HG03575 (cell line): ENCODE data around the gene SOWAHA.
"Not testable (repeated sequence)": the region's sequence is repeated elsewhere in the genome, so short reads cannot be mapped to it uniquely, and the experiment has no call there.

Experiments used
- ATAC-seq: cut with Tn5 transposase; IDR thresholded peaks from one replicate; pipeline ENCODE4 v1.9.1; 2021; ENCODE audit not compliant: unreplicated experiment, insufficient number of reproducible peaks, low FRiP score; ENCODE audit errors: extremely low read depth

SOWAHA gene

GRCh38 chr5:132802685-132803066 is 10.4 kb upstream of the SOWAHA start:
- not testable (repeated sequence) for ATAC-seq

GRCh38 chr5:132804219-132804618 is 8.9 kb upstream of the SOWAHA start:
- ATAC-seq = not testable (repeated sequence)

GRCh38 chr5:132805872-132806271 is 7.2 kb upstream of the SOWAHA start:
- not testable (repeated sequence) for ATAC-seq

- not testable (repeated sequence) for ATAC-seq
Observed at GRCh38 chr5:132806804-132807162, 6.3 kb upstream of the SOWAHA start.

GRCh38 chr5:132807163-132807838 is 5.8 kb upstream of the SOWAHA start:
- ATAC-seq = no peak

- ATAC-seq = no peak
Observed at GRCh38 chr5:132808448-132808847, 4.7 kb upstream of the SOWAHA start.

- no peak for ATAC-seq
Observed at GRCh38 chr5:132808866-132809265, 4.2 kb upstream of the SOWAHA start.

- no peak for ATAC-seq
Observed at GRCh38 chr5:132810605-132811004, 2.5 kb upstream of the SOWAHA start.

- no peak for ATAC-seq
Observed at GRCh38 chr5:132812123-132812765, 858 bp upstream of the SOWAHA start.

GRCh38 chr5:132813599-132814502 is 749 bp downstream of the SOWAHA start:
- no peak for ATAC-seq

- no peak for ATAC-seq
Observed at GRCh38 chr5:132814503-132815294, 1.6 kb downstream of the SOWAHA start.

GRCh38 chr5:132815454-132815853 is 2.4 kb downstream of the SOWAHA start:
- ATAC-seq = no peak

- no peak for ATAC-seq
Observed at GRCh38 chr5:132816083-132816482, 3.0 kb downstream of the SOWAHA start.

GRCh38 chr5:132816554-132816953 is 3.5 kb downstream of the SOWAHA start:
- no peak for ATAC-seq

- no peak for ATAC-seq
Observed at GRCh38 chr5:132817011-132817410, 3.9 kb downstream of the SOWAHA start.

GRCh38 chr5:132819468-132819867 is 6.4 kb downstream of the SOWAHA start:
- no peak for ATAC-seq

GRCh38 chr5:132820162-132820754 is 7.2 kb downstream of the SOWAHA start:
- ATAC-seq = no peak

- ATAC-seq = no peak
Observed at GRCh38 chr5:132821350-132821749, 8.2 kb downstream of the SOWAHA start.

GRCh38 chr5:132821791-132822190 is 8.7 kb downstream of the SOWAHA start:
- ATAC-seq = no peak
